OCI-M2 (cell line): Measurements from ENCODE around the gene TPM2.

Source experiments
- DNase-seq: peaks from one replicate; lab custom pipeline; 2025; ENCODE audit not compliant: unreplicated experiment; lab: John Stamatoyannopoulos, UW

TPM2 gene

GRCh38 chr9:35718721-35719511 lies 29.2 kb upstream of the TPM2 start:
- no peak for DNase-seq

GRCh38 chr9:35717132-35717870 lies 27.6 kb upstream of the TPM2 start:
- DNase-seq = no peak

GRCh38 chr9:35716230-35716629 lies 26.5 kb upstream of the TPM2 start:
- DNase-seq = no peak

GRCh38 chr9:35714579-35715252 lies 25.0 kb upstream of the TPM2 start:
- no peak for DNase-seq

GRCh38 chr9:35714123-35714522 lies 24.4 kb upstream of the TPM2 start:
- DNase-seq = no peak

DNA sequence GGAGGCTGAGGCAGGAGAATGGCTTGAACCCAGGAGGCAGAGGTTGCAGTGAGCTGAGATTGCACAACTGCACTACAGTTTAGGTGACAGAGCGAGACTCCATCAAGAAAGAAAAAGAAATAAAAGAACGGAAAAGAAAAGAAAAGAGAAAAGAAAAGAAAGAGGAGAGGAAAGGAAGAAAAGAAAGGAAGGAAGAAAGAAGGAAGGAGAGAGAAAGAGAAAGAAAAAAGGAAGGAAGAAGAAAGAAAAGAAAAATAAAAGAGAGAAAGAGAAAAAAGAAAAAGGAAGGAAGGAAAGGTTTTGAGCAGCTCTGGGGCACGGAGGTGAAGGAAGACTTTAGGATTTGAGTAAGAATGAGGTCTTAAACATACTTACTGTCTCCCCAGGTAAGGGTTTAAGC lies 23.9 kb upstream of the TPM2 start:
- DNase-seq = no peak

- DNase-seq = no peak
Observed at GRCh38 chr9:35712762-35713400, 23.2 kb upstream of the TPM2 start.

DNA sequence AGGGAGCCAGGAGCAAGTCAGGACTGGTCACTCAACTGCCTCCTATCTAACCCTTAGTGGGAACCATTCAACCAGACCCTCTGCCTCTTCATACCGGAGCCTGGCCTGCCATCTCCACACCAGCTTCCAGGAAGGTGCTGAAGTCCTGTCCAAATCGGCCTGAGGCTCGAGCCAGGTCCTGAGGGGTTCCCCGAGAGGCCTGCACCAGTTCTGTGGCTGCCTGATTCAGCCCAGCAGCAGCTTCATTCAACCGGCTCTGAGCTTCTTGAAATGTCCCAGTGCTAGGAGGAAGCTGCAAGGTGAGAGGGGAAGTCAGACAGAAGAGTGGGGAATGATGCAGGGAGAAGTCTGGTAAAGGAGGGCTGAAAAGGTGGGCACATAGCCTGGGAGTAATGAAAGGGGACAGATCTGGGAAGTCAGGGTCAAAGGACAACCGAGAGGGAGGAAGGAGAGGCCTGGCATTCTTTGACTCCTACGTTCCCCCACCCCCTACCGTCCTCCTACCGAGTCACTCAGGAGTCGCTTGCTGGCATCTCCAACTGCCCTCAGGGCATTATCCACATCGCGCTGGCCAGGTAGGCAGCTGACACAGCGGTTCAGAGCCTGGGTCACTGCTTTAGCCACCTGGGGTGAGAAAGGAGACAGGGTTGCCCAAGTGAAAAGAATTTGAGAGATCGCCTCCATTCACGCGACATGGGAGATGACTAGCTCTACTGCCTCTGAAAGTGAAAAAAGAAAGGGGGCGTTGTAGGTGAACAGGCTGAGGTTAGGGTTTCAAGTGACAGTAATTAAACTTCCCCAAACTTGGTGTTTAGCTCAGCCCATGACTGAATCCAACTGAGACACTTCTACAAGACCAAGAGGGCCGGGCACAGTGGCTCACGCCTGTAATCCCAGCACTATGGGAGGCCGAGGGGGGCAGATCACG lies 22.0 kb upstream of the TPM2 start:
- DNase-seq = no peak

- no peak for DNase-seq
Observed at GRCh38 chr9:35710818-35711500, 21.2 kb upstream of the TPM2 start.

GRCh38 chr9:35708146-35708545 lies 18.4 kb upstream of the TPM2 start:
- DNase-seq = no peak

DNA sequence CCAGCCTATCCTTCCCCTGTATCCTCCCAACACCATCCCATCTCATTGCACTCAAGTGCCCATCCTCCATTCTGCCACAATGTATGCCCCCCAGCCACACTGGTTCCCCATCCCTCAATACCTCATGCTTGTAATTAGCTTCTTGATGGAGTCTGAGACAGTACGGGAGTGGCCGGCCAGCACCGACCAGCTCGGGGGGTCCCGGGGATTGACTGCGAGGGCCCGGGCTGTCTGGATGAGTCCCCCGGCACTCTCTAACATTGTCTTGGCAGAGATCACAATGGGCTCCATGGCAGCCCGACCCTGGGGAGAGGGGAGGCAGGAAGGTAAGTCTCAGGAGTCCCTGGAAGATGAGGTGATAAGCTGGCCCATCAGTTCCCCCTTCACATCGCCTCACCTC lies 17.2 kb upstream of the TPM2 start:
- DNase-seq = no peak

DNA sequence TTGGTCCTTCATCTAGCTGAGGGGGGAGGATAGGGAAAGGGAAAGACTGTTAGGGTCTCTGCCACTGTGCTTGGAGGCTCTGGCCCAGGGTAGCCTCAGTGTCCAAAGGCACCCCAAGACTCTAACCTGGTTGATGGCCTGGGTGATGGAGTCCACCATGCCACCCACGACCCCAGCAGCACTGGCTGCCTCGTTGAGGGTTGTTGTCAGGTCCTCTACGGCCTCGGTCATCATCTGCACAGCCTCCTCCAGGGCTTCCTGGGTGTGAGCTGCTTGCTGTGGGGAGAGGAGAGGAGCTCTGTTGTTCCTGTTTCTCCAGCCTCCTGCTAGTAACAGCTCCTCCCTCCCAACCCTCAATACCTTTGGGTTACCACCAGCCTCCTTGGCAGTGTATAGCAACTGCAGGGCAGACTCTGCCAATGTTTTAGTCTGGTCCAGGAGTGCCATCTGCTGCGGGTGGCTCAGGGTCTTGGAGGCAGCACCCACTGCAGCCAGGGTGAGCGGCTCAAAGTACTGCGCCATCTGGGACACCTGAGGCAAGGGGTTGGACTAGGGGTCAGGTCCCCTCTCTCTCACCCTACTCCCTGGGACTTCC lies 16.2 kb upstream of the TPM2 start:
- DNase-seq = no peak

GRCh38 chr9:35705372-35705771 lies 15.6 kb upstream of the TPM2 start:
- DNase-seq = no peak

DNA sequence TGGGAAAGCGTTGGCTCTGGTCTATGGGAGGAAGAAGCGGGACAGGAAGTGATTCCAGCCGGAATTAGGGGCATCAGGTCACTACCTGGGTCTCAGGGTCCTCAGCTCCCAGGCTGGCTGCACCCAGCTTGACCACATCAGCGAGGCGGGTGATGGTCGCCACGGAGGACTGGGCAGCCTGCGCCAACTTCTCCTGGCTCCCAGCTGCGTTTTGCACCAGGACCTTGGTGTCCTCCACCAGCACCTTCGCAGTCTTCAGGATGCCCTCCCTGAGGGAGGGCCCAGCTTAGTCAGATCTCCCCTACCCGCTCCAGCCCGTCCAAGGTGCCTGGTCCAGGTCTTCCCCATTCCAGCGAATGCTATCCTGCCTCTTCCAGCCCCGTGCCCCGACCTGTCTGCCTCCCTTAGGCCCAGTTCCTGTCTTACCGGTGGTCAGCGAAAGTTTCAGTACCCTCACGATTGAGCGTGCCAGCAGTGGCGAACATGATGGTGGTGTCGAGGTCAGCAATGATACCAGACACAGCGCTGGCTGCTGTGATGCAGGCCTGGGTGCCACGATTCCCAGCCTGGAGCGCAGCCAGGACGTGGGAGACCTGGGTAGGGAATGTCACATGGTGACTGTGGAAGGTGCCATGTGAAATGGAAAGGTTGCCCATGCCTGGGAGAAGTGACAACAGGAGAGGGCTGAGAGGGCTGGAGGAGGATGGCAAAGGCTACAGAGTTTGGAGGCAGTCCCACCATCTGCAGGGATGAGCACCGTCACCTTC lies 14.4 kb upstream of the TPM2 start:
- DNase-seq = no peak

GRCh38 chr9:35702696-35703095 lies 13.0 kb upstream of the TPM2 start:
- no peak for DNase-seq

- no peak for DNase-seq
Observed at GRCh38 chr9:35700942-35701341, 11.2 kb upstream of the TPM2 start.

DNA sequence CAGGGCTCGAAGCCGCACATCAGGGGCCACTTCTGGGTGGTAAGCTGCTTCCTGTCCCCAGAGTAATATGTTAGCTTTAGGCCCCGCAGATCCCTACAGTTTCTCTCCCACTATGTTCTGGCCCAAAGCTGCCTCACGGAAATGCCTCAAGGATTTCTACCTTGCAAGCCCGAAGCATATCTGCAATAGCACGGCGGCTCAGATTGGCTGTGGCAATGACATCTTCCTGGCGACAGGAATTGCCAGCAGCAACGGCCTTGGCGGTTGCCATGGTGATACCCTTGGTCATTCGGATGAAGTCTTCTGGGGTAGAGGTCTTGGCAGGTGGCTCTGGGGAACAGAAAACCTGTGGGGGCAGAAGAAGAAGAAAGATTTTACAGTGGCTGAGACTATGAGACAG lies 10.3 kb upstream of the TPM2 start:
- DNase-seq = no peak

DNA sequence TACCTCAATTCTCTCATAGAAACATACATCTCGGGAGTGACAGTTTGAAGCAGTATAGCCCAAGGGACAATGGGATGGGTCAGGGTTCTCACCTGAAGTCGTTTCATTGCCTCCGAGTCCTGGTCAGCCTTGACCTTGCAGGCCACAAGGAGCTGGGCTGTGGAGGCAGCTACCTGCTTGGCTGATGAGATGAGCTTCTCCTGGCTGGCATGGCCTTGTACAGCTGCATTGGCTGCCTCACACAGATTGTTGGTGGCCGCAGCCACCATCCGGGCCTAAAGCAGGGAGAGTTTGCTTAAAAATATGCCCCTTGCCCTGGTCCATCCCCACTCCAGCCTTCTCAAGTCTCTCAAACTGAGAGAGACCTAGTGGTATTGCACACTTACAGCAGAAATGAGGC lies 8.5 kb upstream of the TPM2 start:
- DNase-seq = no peak

GRCh38 chr9:35697486-35697885 lies 7.8 kb upstream of the TPM2 start:
- no peak for DNase-seq
